Measurements from ENCODE around the gene GPR156.

GPR156 gene

DNA sequence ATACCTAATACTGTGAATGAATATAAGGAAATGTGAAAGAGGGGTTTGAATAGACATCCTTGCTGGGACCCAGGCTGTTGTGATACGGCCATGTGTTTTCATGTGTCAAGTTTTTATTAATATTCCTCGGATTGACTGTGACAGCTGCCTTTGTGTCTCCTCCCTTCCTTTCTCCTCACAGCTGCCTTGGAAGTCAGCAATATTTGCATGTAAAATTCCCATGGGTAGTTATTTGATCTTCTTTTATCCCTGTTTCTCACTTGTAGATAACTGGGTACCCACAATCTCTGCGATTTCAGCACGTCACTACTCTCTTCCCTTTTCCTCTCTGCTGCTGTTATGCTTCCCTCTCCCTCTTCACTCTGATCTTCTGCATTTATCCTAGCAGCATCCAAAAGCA is 9.4 kb downstream of the GPR156 start:
- no peaks in the 10 kb centered on the region for H3K4me1 ChIP-seq (ENCODE audit: control insufficient read depth, insufficient read depth, low read length)
- no peak overlapping the region for H3K27ac ChIP-seq (ENCODE audit: low read length)
- no peaks in the 10 kb centered on the region for H3K36me3 ChIP-seq (ENCODE audit: control insufficient read depth, insufficient read depth, low read length)
- WGBS (ENCODE audit: insufficient coverage, insufficient read length) = no CpG with 5 or more reads among the region's 4 CpGs
- H3K27me3 ChIP-seq (ENCODE audit: control insufficient read depth, insufficient read depth, low read length) = no peaks in the 10 kb centered on the region
- no peak for DNase-seq (ENCODE audit: low read depth, low spot score)
- H3K4me3 ChIP-seq (ENCODE audit: low read length) = no peak overlapping the region
- H3K9me3 ChIP-seq (ENCODE audit: control insufficient read depth, insufficient read depth, low read length) = no peaks in the 10 kb centered on the region

- H3K36me3 ChIP-seq (ENCODE audit: control insufficient read depth, insufficient read depth, low read length) = no peaks in the 10 kb centered on the region
- no peaks in the 10 kb centered on the region for H3K4me1 ChIP-seq (ENCODE audit: control insufficient read depth, insufficient read depth, low read length)
- no peaks in the 10 kb centered on the region for H3K9me3 ChIP-seq (ENCODE audit: control insufficient read depth, insufficient read depth, low read length)
- no peak for DNase-seq (ENCODE audit: low read depth, low spot score)
- H3K27ac ChIP-seq (ENCODE audit: low read length) = no peak overlapping the region
- no peaks in the 10 kb centered on the region for H3K27me3 ChIP-seq (ENCODE audit: control insufficient read depth, insufficient read depth, low read length)
- H3K4me3 ChIP-seq (ENCODE audit: low read length) = no peak overlapping the region
- no CpG with 5 or more reads among the region's 5 CpGs for WGBS (ENCODE audit: insufficient coverage, insufficient read length)
Observed at GRCh38 chr3:120274739-120275167, 10.3 kb downstream of the GPR156 start.

DNA sequence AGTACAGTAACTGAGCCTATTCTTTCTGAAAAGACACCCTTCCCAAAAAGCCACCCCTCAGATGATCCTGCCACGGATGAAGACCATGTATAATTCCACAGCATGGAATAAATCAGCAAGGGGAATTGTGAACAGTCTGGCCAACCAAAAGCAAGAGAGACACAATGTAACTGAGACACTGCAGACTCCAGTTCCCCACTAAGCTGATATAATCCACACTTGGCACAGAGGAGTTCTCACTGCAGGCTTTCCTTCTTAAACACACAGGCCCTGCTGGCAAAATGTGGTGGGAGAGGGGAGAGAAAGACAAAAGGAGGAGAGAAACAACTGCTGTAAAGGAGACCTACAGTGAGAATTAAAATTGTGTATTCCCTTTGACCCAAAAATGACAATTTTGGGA is 12.7 kb downstream of the GPR156 start:
- DNase-seq (ENCODE audit: low read depth, low spot score) = no peak
- no peak overlapping the region for H3K27ac ChIP-seq (ENCODE audit: low read length)
- H3K9me3 ChIP-seq (ENCODE audit: control insufficient read depth, insufficient read depth, low read length) = no peaks in the 10 kb centered on the region
- H3K4me3 ChIP-seq (ENCODE audit: low read length) = no peak overlapping the region
- no CpG with 5 or more reads among the region's 1 CpG for WGBS (ENCODE audit: insufficient coverage, insufficient read length)
- H3K27me3 ChIP-seq (ENCODE audit: control insufficient read depth, insufficient read depth, low read length) = no peaks in the 10 kb centered on the region
- H3K36me3 ChIP-seq (ENCODE audit: control insufficient read depth, insufficient read depth, low read length) = no peaks in the 10 kb centered on the region
- H3K4me1 ChIP-seq (ENCODE audit: control insufficient read depth, insufficient read depth, low read length) = no peaks in the 10 kb centered on the region

- Histone ChIP-seq H3K27ac (ENCODE audit: low read length) (no peak overlapping the region), H3K36me3 (ENCODE audit: control insufficient read depth, insufficient read depth, low read length) (no peaks in the 10 kb centered on the region), H3K4me3 (ENCODE audit: low read length) (no peak overlapping the region), H3K4me1 (ENCODE audit: control insufficient read depth, insufficient read depth, low read length) (0 out of 2 replicates have a peak, but pooled peaks cover 1% of the 10 kb centered on the region), H3K9me3 (ENCODE audit: control insufficient read depth, insufficient read depth, low read length) (no peaks in the 10 kb centered on the region), H3K27me3 (ENCODE audit: control insufficient read depth, insufficient read depth, low read length) (no peaks in the 10 kb centered on the region)
- no peak for DNase-seq (ENCODE audit: low read depth, low spot score)
- no CpG with 5 or more reads among the region's 5 CpGs for WGBS (ENCODE audit: insufficient coverage, insufficient read length)
Observed at GRCh38 chr3:120265989-120266388, 19.0 kb downstream of the GPR156 start.

DNA sequence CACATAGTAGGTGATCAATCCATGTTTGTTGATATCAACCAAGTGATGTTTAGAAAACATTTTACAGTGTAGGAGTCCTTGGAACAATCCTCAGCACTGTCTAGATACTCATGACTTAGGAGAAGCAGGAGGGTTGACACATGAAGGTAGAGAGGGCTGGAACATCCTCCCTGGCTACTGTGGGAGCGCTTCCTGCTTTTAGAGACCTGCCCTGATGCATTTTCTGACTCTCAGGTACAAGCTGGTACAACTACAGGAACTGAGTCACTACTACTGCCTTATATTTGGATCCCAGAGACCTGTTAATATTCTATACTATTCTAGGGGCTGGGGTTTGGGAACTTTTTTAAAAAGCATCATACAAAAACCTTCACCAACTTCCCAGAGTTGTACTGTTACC is 20.1 kb downstream of the GPR156 start:
- DNase-seq (ENCODE audit: low read depth, low spot score) = no peak
- H3K36me3 ChIP-seq (ENCODE audit: control insufficient read depth, insufficient read depth, low read length) = no peaks in the 10 kb centered on the region
- H3K27ac ChIP-seq (ENCODE audit: low read length) = no peak overlapping the region
- H3K4me3 ChIP-seq (ENCODE audit: low read length) = no peak overlapping the region
- H3K9me3 ChIP-seq (ENCODE audit: control insufficient read depth, insufficient read depth, low read length) = no peaks in the 10 kb centered on the region
- 0 out of 2 replicates have a peak, but pooled peaks cover 1% of the 10 kb centered on the region for H3K4me1 ChIP-seq (ENCODE audit: control insufficient read depth, insufficient read depth, low read length)
- no peaks in the 10 kb centered on the region for H3K27me3 ChIP-seq (ENCODE audit: control insufficient read depth, insufficient read depth, low read length)
- WGBS (ENCODE audit: insufficient coverage, insufficient read length) = no CpG with 5 or more reads among the region's 1 CpG

GRCh38 chr3:120263792-120264191 is 21.2 kb downstream of the GPR156 start:
- H3K36me3 ChIP-seq (ENCODE audit: control insufficient read depth, insufficient read depth, low read length) = no peaks in the 10 kb centered on the region
- no peaks in the 10 kb centered on the region for H3K27me3 ChIP-seq (ENCODE audit: control insufficient read depth, insufficient read depth, low read length)
- no CpG with 5 or more reads among the region's 5 CpGs for WGBS (ENCODE audit: insufficient coverage, insufficient read length)
- no peaks in the 10 kb centered on the region for H3K9me3 ChIP-seq (ENCODE audit: control insufficient read depth, insufficient read depth, low read length)
- H3K4me3 ChIP-seq (ENCODE audit: low read length) = no peak overlapping the region
- no peak overlapping the region for H3K27ac ChIP-seq (ENCODE audit: low read length)
- H3K4me1 ChIP-seq (ENCODE audit: control insufficient read depth, insufficient read depth, low read length) = 0 out of 2 replicates have a peak, but pooled peaks cover 1% of the 10 kb centered on the region
- DNase-seq (ENCODE audit: low read depth, low spot score) = no peak

DNA sequence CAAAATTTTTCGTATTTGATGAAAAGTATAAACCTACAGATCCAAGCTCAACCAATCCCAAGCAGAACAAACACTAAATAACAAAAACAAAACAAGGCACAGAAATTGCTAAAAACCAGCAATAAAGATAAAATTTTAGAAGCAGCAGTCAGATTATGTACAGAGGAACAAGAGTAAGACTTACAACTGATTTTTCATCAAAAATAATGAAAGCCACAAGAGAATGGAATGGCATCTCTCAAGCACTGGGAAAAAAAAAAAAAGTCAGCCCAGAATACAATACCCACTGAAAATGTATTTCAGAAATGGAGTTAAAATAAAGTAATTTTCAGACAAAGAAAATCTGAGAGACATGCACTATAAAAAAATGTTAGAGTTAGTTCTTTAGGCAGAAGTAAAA is 27.0 kb downstream of the GPR156 start:
- DNase-seq (ENCODE audit: low read depth, low spot score) = no peak
- no CpG with 5 or more reads among the region's 1 CpG for WGBS (ENCODE audit: insufficient coverage, insufficient read length)
- Histone ChIP-seq H3K4me3 (ENCODE audit: low read length) (no peak overlapping the region), H3K9me3 (ENCODE audit: control insufficient read depth, insufficient read depth, low read length) (no peaks in the 10 kb centered on the region), H3K36me3 (ENCODE audit: control insufficient read depth, insufficient read depth, low read length) (no peaks in the 10 kb centered on the region), H3K4me1 (ENCODE audit: control insufficient read depth, insufficient read depth, low read length) (no peaks in the 10 kb centered on the region), H3K27ac (ENCODE audit: low read length) (no peak overlapping the region), H3K27me3 (ENCODE audit: control insufficient read depth, insufficient read depth, low read length) (no peaks in the 10 kb centered on the region)

GRCh38 chr3:120245386-120245785 is 39.6 kb downstream of the GPR156 start:
- Histone ChIP-seq H3K27ac (ENCODE audit: low read length) (no peak overlapping the region), H3K36me3 (ENCODE audit: control insufficient read depth, insufficient read depth, low read length) (no peaks in the 10 kb centered on the region), H3K4me3 (ENCODE audit: low read length) (no peak overlapping the region)

GRCh38 chr3:120244834-120245225 is 40.2 kb downstream of the GPR156 start:
- H3K27ac ChIP-seq (ENCODE audit: low read length) = no peak overlapping the region
- WGBS (ENCODE audit: insufficient coverage, insufficient read length) = no CpG with 5 or more reads among the region's 3 CpGs
- H3K4me3 ChIP-seq (ENCODE audit: low read length) = no peak overlapping the region
- no peaks in the 10 kb centered on the region for H3K4me1 ChIP-seq (ENCODE audit: control insufficient read depth, insufficient read depth, low read length)
- no peak for DNase-seq (ENCODE audit: low read depth, low spot score)
- H3K36me3 ChIP-seq (ENCODE audit: control insufficient read depth, insufficient read depth, low read length) = no peaks in the 10 kb centered on the region
- H3K9me3 ChIP-seq (ENCODE audit: control insufficient read depth, insufficient read depth, low read length) = no peaks in the 10 kb centered on the region
- H3K27me3 ChIP-seq (ENCODE audit: control insufficient read depth, insufficient read depth, low read length) = no peaks in the 10 kb centered on the region

More at GRCh38 chr3:120245386-120245785, 39.6 kb downstream of the GPR156 start:
- Histone ChIP-seq H3K27me3 (ENCODE audit: control insufficient read depth, insufficient read depth, low read length) (no peaks in the 10 kb centered on the region), H3K4me1 (ENCODE audit: control insufficient read depth, insufficient read depth, low read length) (no peaks in the 10 kb centered on the region), H3K9me3 (ENCODE audit: control insufficient read depth, insufficient read depth, low read length) (no peaks in the 10 kb centered on the region)
- DNase-seq (ENCODE audit: low read depth, low spot score) = no peak

GRCh38 chr3:120239644-120240043 is 45.4 kb downstream of the GPR156 start:
- Histone ChIP-seq H3K4me3 (ENCODE audit: low read length) (no peak overlapping the region), H3K9me3 (ENCODE audit: control insufficient read depth, insufficient read depth, low read length) (no peaks in the 10 kb centered on the region), H3K36me3 (ENCODE audit: control insufficient read depth, insufficient read depth, low read length) (no peaks in the 10 kb centered on the region), H3K27ac (ENCODE audit: low read length) (no peak overlapping the region), H3K4me1 (ENCODE audit: control insufficient read depth, insufficient read depth, low read length) (no peaks in the 10 kb centered on the region), H3K27me3 (ENCODE audit: control insufficient read depth, insufficient read depth, low read length) (no peaks in the 10 kb centered on the region)
- no CpG with 5 or more reads among the region's 2 CpGs for WGBS (ENCODE audit: insufficient coverage, insufficient read length)
- DNase-seq (ENCODE audit: low read depth, low spot score) = no peak

- Histone ChIP-seq H3K36me3 (ENCODE audit: control insufficient read depth, insufficient read depth, low read length) (no peaks in the 10 kb centered on the region), H3K4me3 (ENCODE audit: low read length) (no peak overlapping the region), H3K27ac (ENCODE audit: low read length) (no peak overlapping the region), H3K4me1 (ENCODE audit: control insufficient read depth, insufficient read depth, low read length) (no peaks in the 10 kb centered on the region), H3K27me3 (ENCODE audit: control insufficient read depth, insufficient read depth, low read length) (no peaks in the 10 kb centered on the region), H3K9me3 (ENCODE audit: control insufficient read depth, insufficient read depth, low read length) (no peaks in the 10 kb centered on the region)
- no CpG with 5 or more reads among the region's 2 CpGs for WGBS (ENCODE audit: insufficient coverage, insufficient read length)
- DNase-seq (ENCODE audit: low read depth, low spot score) = no peak
Observed at GRCh38 chr3:120227710-120228347, 57.2 kb downstream of the GPR156 start.

Data from iPS DF 6.9 (cell line).